C4-2B (cell line): Measurements from ENCODE around the gene KIF26B.

Source experiments
- H3K27ac ChIP-seq: fragments of 450-650 bp; 2 replicates; pipeline ENCODE4 v1.5.1; 2017
- CTCF ChIP-seq: fragments of 450-650 bp; conservative IDR thresholded peaks from 2 replicates; pipeline ENCODE4 v1.5.1; 2017; ENCODE audit warnings: mild to moderate bottlenecking
- ZFX ChIP-seq: fragments of 450-650 bp; IDR thresholded peaks from 2 replicates; pipeline ENCODE4 v1.6.1; 2017

KIF26B gene

GRCh38 chr1:245375789-245376460 lies 221.1 kb downstream of the KIF26B start:
- TF ChIP-seq CTCF (no peak), ZFX (no peak)
- H3K27ac ChIP-seq, result no peak overlapping the region

- no peak overlapping the region for H3K27ac ChIP-seq
- TF ChIP-seq CTCF (no peak), ZFX (no peak)
These were observed 223.1 kb downstream of the KIF26B start for GRCh38 chr1:245377854-245378253.

GRCh38 chr1:245378311-245378722 lies 223.5 kb downstream of the KIF26B start:
- H3K27ac ChIP-seq, result no peak overlapping the region

GRCh38 chr1:245378745-245379144 lies 224.0 kb downstream of the KIF26B start:
- no peak overlapping the region for H3K27ac ChIP-seq
- TF ChIP-seq CTCF (no peak), ZFX (no peak)

More at GRCh38 chr1:245378311-245378722, 223.5 kb downstream of the KIF26B start:
- no peak for TF ChIP-seq ZFX

- no peak overlapping the region for H3K27ac ChIP-seq
- TF ChIP-seq CTCF, result peak; percentile 32
- TF ChIP-seq ZFX, result no peak
These were observed 226.2 kb downstream of the KIF26B start for GRCh38 chr1:245380790-245381535.

- no peak for TF ChIP-seq ZFX
- no peak for TF ChIP-seq CTCF
- H3K27ac ChIP-seq, result no peak overlapping the region
These were observed 228.2 kb downstream of the KIF26B start for GRCh38 chr1:245382981-245383380.

- H3K27ac ChIP-seq, result no peak overlapping the region
- no peak for TF ChIP-seq CTCF
- TF ChIP-seq ZFX, result no peak
These were observed 228.9 kb downstream of the KIF26B start for GRCh38 chr1:245383396-245384330.
